Anterior cingulate cortex (tissue), 58 donors: ENCODE data around the gene CCDC80.
"Not testable (repeated sequence)": the region's sequence is repeated elsewhere in the genome, so short reads cannot be mapped to it uniquely, and the experiment has no call there.

ENCODE experiments used
- DNase-seq, 58 donors: peaks; one replicate each; lab custom pipeline; 2025; lab: John Stamatoyannopoulos, UW

The CCDC80 gene

DNA sequence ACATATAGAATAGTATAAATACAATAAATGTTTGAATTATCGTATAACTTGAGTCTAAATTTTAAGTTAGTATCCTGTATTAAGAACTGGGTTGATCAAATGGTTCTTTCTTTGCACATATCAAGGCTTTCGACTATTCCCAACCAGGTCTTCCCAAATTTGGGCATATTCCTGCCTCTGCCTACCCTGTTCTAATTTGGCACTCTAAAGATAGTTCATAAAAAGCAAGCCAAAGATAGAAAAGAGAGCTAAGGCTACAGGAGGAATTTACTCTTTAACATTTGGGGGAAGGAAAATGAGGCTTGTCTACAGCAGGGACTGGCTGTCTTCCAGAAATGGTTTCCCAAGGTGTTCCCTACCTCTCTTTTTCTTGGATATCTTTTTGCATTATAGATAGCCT lies 43.0 kb downstream of the CCDC80 start:
- DNase-seq, result no peak

DNA sequence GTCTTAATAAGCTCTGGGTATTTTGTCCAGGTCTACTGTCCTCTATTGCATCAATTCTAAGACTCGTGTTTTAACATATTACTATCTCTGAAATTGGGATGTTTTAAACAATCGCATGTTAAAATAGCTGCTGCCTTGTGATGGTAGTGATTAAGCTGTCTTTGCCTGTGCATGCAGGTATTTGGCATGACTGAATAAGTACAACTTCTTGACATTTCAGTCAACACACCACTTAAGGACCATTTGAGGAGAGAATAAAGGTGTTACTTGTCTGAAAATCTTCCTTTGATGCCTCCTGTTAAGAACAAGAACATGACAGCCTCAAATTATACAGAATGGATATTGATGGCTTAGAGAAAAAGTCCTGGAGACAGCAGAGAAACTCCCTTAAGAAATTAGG lies 46.1 kb downstream of the CCDC80 start:
- DNase-seq, result no peak

DNA sequence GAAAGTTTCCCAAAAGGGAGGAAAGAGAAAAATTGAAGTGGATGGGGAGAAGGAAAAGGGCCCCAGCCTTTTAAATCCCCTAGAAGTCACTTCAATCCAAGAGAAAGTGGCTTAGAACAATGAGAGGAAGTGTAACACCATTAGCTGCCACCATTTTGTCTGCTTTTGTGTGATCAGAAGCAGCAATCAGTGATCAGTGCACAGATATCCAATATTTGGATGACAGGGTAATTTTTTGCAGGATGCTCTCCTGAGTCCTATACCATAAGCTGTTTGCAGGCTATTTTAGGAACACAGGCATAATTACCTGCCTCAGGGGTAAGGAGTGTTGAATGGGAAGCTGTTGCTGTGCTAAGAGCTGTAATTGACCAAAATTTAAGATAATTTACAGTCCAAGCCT lies 47.7 kb downstream of the CCDC80 start:
- DNase-seq, result no peak

DNA sequence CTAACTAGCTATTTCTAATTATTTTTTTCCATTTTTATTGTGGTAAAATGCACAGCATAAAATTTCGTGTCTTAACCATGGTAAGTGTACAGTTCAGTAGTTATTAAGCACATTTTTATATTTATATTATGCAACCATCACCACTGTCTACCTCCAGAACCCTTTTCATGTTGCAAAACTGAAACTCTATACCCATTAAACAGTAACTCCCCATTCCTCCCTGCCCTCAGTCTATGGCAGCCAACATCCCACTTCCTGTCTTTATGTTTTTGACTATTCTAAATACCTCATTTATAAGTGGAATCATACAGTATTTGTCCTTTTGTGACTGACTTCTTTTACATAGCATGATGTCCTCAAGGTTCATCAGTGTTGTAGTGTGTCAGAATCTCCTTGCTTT lies 53.6 kb downstream of the CCDC80 start:
- DNase-seq, result no peak

DNA sequence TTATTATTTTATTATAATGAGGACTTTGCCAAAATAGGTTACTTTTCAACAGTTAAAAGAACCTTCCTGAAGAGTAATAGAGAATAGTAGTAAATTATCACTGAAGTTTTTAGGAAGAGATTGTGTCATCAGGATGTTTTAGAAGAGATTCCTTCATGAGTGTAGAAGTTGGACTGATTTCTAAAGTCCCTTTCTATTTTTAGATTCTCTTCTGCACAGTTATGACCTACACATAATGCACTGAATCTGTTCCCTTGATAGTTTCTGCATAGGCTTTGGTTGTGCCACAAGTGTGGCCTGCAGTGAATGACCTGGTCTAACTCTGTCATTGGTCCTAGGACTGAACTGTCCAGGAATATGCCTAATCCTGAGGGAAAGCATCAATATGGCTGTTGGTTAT lies 55.2 kb downstream of the CCDC80 start:
- DNase-seq, result no peak

DNA sequence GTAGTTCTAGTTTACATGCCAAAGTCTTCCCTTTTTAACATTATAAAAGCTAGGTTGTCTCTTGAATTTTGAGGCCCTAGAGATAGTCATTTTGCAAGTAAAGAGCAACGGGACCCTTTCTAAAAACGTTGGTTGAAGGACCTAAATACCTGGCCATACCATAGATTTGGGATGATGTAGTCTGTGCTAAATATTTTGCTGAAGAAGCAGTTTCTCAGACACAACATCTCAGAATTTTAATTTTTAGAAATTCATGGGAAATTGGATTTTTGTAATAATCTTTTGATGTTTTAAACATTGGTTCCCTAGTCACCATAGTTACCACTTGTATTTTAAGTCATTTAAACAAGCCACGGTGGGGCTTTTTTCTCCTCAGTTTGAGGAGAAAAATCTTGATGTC lies 57.8 kb downstream of the CCDC80 start:
- DNase-seq, result no peak

DNA sequence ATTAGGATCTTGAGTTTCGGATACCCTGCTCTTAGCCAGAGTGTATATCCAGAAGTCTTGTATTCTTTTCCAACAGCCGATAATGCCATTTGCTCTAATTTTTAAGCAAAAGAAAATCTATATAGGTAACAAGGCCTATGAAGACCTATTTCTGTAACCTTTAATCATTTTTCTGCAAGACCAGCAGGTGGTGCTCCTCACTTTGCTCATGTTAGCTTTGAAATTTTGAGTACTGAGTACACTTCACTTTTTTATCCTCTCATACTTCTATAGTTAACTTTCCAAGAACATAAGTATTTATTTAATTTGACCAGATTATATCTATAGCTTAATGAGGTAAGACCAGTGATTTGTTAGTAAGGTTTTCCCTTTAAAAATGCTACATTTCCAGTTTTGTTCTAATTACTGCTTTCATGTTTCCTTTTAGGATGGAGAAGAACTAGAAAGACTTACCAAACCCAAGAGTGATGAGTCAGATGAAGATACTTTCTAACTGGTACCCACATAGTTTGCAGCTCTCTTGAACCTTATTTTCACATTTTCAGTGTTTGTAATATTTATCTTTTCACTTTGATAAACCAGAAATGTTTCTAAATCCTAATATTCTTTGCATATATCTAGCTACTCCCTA lies 58.6 kb downstream of the CCDC80 start:
- peak in 8 of 58 donors; percentile 1 to 8 (median 2) for DNase-seq

DNA sequence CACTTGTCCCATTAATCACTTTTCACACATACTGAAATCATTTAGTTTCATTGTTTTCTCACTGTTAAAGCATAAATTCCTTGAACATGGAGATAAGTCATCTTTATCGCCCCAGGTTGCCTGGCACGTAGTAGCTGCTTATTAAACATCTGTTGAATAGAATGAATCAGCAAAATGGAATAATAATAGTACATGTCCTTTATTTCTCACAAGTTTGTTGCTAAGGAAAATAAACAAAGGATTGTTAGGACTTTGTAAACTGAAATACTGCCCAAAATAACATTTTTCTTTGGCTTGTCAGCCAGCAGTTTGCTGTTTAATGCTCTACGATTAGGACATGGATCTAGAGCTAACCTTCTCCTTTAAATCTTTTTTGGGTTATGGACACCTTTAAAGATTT lies 61.2 kb downstream of the CCDC80 start:
- DNase-seq, result no peak

DNA sequence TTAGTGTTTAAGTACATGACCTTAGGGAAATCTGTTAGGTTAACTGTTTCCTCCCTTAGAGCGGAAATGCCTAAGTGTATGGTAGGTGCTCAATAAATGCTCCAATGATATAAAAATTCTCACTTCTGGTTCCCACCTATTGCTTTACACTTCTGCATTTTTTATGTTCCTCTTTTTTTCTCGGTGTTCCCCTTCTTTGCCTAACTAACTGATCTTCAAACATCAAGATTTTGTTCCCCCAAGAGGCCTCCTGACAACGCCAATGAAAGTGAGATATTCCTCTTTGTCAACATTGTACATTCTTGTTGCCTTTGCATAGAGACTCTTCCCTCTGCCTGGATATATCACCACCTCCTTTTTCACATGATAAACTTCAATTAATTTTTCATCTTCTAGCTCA lies 61.7 kb downstream of the CCDC80 start:
- DNase-seq, result no peak

DNA sequence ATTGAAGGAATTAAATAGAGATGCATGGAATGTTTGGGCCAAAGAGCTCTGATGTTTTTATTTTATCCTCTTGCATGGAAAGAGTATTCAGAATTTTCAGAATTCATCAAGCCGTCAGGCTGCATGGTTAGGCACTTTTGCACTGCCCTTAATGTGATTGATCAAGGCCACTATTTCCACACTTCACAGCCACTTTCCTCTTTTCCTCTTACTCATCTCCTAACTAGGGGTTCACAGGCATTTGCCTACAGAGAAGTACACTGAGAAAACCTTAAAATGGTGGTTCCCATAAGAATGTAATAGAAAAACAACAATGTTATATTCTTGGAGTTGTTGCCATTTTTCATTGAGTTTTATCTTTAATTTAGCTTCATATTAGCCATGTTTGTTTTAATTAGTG lies 68.2 kb downstream of the CCDC80 start:
- no peak for DNase-seq

DNA sequence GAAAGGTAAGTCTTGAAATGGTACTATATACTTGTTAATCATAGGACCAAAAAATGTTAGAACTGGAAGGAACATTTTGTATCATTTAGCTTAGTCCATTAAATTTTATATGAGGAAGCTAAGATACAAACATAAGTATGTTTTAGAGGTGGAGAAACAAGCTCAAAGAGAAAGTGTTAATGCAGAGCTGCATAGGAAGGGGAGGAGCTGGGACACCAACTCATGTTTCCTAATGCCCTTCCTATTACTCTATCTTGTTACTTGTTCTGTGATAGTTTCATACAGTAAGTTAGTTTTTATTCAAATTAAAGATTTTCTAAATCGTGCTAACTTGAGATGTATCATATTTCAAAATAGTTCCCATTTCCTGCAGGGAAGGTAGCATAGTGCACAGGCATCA lies 71.7 kb downstream of the CCDC80 start:
- DNase-seq, result no peak

DNA sequence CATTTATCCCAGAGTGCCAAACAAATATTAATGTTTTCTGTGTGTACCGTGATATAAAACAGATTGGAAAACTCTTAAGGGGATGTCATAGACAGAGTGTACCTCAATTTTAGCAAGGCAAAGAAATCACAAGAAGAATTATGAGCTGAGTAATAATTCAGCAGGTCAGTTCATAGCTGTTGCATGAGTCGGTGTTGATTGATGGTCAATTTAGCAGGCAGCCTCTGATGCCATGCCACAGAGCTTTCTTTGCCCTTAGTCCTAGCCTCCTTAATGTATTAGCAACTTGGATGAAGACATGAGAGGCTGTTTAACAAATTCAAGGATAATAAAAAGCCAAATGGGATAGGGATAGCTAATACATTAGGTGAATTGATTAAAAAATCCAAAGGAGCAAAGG lies 72.3 kb downstream of the CCDC80 start:
- DNase-seq, result no peak

DNA sequence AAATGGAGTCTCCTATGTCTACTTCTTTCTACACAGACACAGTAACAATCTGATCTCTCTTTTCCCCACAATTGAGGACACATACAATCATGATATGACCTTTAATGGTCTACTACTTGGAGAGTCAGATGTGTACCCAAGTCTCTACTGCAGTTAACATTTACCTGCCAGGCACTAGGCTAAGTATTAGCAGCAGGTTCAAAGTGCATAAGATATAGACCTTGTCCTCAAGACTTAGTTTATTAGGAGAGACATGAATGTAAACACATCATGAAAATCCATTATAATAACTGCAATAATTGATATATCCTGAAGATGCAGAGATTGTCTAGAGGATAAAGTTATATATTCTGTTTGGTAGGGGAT lies 76.0 kb downstream of the CCDC80 start:
- no peak for DNase-seq

DNA sequence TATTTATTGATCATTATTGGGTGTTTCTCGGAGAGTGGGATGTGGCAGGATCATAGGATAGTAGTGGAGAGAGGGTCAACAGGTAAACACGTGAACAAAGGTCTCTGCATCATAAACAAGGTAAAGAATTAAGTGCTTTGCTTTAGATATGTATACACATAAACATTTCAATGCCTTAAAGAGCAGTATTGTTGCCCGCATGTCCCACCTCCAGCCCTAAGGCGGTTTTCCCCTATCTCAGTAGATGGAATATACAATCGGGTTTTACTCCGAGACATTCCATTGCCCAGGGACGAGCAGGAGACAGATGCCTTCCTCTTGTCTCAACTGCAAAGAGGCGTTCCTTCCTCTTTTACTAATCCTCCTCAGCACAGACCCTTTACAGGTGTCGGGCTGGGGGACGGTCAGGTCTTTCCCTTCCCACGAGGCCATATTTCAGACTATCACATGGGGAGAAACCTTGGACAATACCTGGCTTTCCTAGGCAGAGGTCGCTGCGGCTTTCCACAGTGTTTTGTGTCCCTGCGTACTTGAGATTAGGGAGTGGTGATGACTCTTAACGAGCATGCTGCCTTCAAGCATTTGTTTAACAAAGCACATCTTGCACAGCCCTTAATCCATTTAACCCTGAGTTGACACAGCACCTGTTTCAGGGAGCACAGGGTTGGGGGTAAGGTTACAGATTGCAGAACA lies 76.5 kb downstream of the CCDC80 start:
- not testable (repeated sequence) for DNase-seq

DNA sequence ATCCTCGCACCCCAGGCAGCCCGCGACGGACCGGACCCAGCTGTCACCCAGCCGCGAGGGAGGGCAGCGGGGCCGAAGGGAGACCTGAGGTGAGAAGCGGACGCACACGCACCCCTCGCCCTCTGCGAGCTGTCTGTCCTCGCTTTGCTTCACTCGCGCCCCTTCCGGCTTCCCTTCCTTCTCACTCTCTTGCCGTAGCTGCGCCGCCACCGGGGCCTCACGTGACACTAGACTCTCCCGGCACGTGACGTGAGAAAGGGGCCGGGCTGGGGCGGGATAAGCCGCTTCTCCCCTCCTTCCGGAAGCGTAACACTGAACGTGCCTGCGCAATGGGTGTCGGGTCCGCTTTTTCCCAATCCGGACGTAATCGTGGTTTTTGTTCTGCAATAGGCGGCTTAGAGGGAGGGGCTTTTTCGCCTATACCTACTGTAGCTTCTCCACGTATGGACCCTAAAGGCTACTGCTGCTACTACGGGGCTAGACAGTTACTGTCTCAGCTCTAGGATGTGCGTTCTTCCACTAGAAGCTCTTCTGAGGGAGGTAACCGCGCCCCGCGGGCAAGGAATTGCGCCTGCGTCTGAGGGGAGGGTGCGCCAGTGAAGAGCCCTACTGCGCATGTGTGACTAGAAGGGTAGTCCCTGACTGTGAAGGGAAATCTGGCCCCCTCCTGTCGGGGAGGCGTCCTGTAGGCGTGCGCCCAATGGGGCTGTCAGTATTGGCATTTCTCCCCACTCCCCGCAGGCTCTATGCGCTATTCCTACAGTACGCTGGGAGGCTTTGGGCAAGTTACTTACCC lies 79.0 kb downstream of the CCDC80 start, which contains the start of the genes ATG3 and SLC35A5:
Gene ATG3 (minus strand): TSS at position 229 of the 796 bp plus-strand sequence. CDS start 434 bp downstream, outside the sequence.
Gene SLC35A5 (plus strand): TSS at position 312 of the 796 bp plus-strand sequence. CDS start 1,359 bp downstream, outside the sequence.
- DNase-seq, result peak; percentile 86 to 100 (median 98)

DNA sequence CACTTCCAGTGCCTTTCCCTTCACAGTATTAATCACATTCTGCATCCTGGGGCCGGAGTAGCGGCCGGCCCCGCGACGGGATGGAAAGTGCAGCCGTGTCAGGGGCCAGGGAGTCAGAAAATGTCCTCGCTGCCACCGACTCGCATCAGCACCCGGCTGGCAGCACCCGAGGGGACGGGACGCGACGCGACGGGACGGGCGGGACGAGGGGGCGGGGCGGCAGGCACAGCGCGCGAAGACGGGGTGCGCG lies 79.5 kb downstream of the CCDC80 start:
- DNase-seq, result peak in 17 of 58 donors; percentile 45 to 89 (median 75)

DNA sequence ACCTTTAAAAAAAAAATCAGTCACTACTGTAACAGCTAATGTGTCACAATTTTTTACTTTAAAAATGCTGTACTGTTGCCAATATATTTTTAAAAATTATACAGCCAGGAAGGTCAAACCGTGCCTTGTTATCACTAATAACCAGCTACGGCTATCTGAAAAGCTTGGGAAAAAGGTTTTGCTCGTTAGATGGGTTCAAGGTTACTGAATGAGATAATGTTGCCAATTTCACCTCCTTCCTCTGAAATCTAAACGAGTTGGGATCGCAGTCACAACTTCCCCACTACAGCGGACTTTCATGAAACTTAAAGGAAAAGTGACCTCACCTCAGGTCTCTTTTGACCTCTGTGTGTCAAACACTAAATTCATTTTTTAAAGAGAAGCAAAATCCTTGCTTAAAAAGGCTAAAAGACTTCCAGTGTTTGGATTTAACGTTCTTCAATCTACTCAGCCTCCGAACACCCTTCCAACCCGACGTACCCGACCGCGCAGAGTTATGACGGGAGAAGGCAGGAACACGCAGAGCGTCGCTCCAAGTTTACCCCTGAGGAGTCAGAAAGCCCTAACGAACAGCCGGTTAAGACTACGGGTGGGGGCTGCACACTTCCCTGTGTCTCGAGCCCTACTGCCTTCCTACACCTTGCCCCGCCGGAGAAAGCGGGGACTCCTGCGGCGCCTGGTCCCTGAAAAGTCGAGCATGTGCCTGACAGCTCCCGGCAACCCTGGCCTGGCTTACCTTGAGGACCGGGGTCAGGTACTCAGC lies 80.0 kb downstream of the CCDC80 start:
- DNase-seq, result peak in 44 of 58 donors; percentile 13 to 86 (median 56)

DNA sequence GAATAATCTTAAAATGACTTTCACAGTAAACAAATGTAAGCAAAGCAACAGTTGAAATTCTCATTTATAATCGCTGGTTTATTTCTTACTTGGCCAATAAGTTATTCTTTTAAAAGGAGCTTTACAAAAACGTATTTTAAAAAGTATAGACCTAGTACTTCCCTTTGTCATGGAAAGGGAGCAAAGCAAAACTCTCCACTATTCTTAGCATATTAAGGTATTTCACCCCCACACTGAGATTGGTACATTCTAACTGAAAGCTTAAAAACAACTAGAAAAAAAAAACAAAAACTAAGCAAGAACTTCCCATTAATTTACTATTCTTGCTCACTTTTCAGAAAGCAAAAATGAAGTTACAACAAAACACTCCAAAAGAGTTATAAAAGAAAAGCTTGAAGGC lies 80.6 kb downstream of the CCDC80 start:
- no peak for DNase-seq

DNA sequence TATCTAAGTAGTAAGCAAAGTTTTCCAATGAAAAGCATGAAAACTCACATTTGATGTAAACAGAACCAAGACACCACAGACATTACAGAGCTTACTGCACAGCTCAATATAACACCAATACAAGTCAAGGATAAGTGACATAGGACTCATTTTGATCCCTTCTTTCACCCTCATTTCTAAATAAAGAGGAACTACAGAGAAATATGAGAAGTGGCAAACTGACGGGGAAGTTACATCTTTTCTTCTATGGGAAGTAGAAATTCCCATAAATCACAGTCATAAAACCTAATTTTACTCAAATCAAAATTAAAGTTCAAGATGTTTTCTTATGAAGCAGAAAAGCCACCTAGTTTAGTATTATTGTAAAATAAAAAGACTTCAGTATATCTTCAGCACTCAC lies 83.0 kb downstream of the CCDC80 start:
- no peak for DNase-seq

DNA sequence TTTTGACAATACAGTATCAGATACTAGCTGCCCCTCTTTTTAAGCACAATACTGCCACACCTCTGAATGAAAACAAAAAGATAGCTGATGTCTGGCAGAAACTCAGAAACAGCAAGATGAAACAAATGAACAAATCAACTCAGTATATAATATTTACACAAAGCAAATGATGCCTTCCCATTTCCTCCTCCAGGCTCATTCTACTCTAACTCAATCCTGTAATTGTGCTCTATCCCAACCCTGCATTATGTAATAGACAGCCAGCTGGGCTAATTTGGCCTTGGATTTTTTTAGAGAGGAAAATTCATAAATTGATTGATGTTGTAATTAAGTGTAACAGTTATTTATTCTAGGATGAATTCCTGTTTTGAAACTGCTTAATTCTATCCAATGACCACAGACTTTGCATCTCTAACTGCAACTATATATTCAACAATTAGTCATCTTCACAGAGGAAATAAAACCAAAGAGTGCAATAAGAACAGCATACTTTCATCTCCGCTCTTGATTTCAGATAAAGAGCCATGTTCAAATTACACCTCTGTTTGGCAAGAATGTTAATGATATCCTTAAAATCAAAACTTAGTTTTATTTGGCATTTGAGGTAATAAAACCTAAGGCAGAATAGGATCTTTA lies 85.3 kb downstream of the CCDC80 start:
- DNase-seq, result no peak
